ENCODE data around the gene LAMC3.

Gene LAMC3

DNA sequence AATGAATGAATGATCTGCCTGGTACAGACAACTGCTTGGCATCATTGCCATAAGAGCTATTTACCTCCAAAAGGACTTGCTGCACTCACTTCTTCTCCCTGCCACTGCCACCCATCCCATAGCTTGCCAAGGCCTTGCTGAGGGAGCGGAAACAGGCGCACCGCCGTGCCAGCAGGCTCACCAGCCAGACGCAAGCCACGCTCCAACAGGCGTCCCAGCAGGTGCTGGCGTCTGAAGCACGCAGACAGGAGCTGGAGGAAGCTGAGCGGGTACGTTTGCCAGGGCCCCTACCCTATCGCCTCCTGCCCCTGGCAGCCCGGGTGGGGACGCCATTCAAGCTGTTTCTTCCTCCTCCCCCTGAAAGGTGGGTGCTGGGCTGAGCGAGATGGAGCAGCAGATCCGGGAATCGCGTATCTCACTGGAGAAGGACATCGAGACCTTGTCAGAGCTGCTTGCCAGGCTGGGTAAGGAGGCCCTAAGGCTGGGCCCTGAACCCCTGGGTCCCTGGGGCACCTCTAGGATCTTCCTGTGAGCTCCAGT lies 78.5 kb downstream of the LAMC3 start:
- no peak for ATAC-seq
- H3K36me3 Mint-ChIP-seq (ENCODE audit: low read depth) = no peaks in the 10 kb centered on the region
- no peaks in the 10 kb centered on the region for H3K4me1 Mint-ChIP-seq
- H3K4me3 Mint-ChIP-seq = no peak overlapping the region
- DNase-seq = no peak
- H3K27me3 Mint-ChIP-seq = no peaks in the 10 kb centered on the region
- no peak overlapping the region for H3K27ac Mint-ChIP-seq
- H3K9me3 Mint-ChIP-seq = no peaks in the 10 kb centered on the region

DNA sequence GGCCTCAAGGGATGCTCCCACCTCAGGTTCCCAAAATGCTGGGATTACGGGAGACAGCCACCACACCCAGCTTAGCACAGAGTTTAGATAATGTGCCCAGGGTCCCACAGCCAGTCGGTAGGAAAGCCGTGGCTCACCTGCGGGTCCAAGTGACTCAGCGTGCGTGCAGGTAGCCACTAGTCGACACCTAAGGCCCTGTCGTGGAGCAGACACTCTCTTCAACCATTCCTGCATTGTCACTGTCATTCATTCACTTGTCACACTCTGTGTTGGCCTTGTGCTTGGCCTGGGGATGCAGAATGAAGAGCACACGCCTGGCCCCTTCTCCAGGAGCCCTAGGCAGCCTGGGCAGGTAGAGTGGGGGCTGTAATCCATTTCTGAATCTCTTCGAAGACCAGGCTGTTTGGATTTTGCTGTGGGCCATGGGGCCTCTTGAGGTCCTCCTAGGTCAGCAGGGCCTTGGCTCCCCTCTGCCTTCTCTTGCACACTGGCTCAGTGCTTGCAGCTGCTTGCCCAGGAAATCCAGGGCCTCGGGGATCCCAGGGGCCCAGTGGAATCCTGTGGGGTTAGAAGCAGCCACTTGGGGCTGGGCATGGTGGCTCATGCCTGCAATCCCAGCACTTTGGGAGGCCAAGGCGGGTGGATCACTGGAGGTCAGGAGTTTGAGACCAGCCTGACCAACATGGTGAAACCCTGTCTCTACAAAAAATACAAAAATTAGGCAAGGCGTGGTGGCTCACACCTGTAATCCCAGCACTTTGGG lies 81.2 kb downstream of the LAMC3 start:
- Mint-ChIP-seq H3K9me3 (no peaks in the 10 kb centered on the region), H3K27ac (no peak overlapping the region), H3K4me1 (no peaks in the 10 kb centered on the region), H3K27me3 (peaks cover 12% of the 10 kb centered on the region), H3K4me3 (no peak overlapping the region), H3K36me3 (ENCODE audit: low read depth) (no peaks in the 10 kb centered on the region)
- ATAC-seq (no peak), DNase-seq (no peak)

DNA sequence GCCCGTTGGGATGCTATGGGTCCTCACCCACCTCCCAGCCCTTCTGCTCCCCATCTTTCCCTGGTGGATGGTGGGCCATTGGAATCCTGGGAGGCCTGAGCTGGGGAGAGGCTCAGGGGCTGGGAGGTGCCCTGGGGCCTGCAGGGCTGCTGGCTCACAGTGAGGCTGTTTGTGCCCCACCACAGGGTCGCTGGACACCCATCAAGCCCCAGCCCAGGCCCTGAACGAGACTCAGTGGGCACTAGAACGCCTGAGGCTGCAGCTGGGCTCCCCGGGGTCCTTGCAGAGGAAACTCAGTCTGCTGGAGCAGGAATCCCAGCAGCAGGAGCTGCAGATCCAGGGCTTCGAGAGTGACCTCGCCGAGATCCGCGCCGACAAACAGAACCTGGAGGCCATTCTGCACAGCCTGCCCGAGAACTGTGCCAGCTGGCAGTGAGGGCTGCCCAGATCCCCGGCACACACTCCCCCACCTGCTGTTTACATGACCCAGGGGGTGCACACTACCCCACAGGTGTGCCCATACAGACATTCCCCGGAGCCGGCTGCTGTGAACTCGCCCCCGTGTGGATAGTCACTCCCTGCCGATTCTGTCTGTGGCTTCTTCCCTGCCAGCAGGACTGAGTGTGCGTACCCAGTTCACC lies 82.5 kb downstream of the LAMC3 start:
- DNase-seq = no peak
- ATAC-seq = no peak
- Mint-ChIP-seq H3K4me3 (no peak overlapping the region), H3K9me3 (no peaks in the 10 kb centered on the region), H3K36me3 (ENCODE audit: low read depth) (no peaks in the 10 kb centered on the region), H3K4me1 (peaks cover 3% of the 10 kb centered on the region), H3K27ac (no peak overlapping the region), H3K27me3 (peaks cover 21% of the 10 kb centered on the region)

DNA sequence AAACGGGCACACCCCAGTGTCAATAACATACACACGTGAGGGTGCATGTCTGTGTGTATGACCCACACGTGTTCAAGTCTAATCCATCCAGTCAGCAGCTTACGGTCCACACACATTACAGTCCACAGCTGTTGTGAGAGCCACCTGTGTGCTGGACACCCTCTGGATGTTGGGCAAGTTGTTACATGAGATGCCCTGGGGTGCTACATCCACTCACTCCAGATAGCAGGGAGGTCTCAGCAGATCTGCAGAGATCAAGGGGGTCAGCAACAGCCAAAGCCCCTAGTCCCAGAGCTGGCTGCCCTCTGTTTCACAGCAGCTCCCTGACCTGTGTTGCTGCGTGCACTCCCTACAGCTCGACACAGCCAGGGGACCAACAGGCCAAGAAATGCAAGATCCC lies 83.1 kb downstream of the LAMC3 start:
- ATAC-seq = no peak
- no peak overlapping the region for H3K4me3 Mint-ChIP-seq

DNA sequence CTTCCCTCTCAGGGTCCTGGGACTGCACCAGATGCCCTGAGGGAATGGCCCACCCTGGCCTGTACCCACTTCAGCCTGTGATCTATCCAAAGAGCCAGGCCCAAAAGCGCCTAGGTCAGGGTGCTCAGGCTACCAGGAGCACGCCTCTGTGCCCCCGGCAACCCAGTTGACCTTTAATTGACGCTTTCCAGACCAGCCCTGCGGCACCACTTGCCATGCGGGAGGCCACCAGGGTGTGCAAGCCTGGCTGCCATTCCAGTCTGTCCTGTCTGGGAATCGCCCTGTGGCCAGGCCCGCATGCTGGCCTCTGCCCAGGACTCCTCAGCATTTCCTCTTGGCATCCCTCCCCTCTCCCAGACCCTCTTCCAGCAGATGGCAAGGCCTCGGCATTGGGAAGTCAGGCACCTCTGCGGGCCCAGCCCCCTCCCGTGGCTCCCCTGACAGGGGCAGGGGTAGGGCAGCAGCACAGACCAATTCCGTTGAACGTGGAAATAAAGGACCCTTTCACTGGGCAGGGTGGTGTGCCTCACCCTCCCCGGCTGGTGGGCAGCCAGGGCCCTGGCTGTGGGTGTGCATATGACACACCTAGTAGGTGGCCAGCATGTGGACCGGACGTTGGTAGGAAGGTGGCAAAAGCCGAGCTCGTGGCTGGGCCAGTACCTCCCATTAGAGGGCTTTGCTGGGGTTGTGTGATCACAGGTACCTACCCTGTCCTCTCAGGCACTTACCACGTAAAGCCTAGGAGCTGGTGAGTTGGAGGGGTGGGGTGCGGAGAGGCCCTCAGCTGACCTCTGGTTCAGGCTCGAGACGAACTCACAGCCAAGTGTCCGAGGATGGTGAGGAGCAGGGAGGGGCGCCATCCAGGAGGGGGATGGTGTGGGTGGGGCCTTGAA lies 83.8 kb downstream of the LAMC3 start:
- ATAC-seq = no peak
- no peaks in the 10 kb centered on the region for H3K36me3 Mint-ChIP-seq (ENCODE audit: low read depth)
- no peak for DNase-seq
- peaks cover 6% of the 10 kb centered on the region for H3K4me1 Mint-ChIP-seq
- H3K27me3 Mint-ChIP-seq = peaks cover 28% of the 10 kb centered on the region
- H3K9me3 Mint-ChIP-seq = no peaks in the 10 kb centered on the region
- no peak overlapping the region for H3K27ac Mint-ChIP-seq
- no peak overlapping the region for H3K4me3 Mint-ChIP-seq

More for the DNA sequence above, 83.1 kb downstream of the LAMC3 start:
- Mint-ChIP-seq H3K27ac (no peak overlapping the region), H3K36me3 (ENCODE audit: low read depth) (no peaks in the 10 kb centered on the region), H3K27me3 (peaks cover 21% of the 10 kb centered on the region), H3K9me3 (no peaks in the 10 kb centered on the region), H3K4me1 (peaks cover 3% of the 10 kb centered on the region)
- no peak for DNase-seq

DNA sequence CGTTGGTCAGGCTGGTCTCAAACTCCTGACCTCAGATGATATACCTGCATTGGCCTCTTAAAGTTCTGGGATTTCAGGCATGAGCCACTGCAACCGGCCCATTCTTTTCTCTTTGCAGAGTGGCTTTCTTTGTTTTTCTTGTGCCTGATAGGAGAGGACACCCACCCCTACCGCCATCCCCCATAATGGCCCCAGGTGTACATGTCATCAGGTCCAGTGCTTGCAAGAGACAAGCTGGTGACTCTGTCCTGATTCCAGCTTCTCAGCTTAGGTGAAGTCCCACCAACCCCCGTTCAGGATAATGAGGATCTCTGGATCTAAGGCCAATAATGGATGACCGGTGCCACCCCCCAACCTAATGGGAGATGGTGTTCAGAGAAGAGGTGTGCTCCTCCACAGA lies 85.0 kb downstream of the LAMC3 start:
- H3K36me3 Mint-ChIP-seq (ENCODE audit: low read depth) = no peaks in the 10 kb centered on the region
- H3K9me3 Mint-ChIP-seq = no peaks in the 10 kb centered on the region
- no peak overlapping the region for H3K4me3 Mint-ChIP-seq
- no peak for ATAC-seq
- peaks cover 6% of the 10 kb centered on the region for H3K4me1 Mint-ChIP-seq
- DNase-seq = no peak
- H3K27ac Mint-ChIP-seq = no peak overlapping the region
- peaks cover 31% of the 10 kb centered on the region for H3K27me3 Mint-ChIP-seq

DNA sequence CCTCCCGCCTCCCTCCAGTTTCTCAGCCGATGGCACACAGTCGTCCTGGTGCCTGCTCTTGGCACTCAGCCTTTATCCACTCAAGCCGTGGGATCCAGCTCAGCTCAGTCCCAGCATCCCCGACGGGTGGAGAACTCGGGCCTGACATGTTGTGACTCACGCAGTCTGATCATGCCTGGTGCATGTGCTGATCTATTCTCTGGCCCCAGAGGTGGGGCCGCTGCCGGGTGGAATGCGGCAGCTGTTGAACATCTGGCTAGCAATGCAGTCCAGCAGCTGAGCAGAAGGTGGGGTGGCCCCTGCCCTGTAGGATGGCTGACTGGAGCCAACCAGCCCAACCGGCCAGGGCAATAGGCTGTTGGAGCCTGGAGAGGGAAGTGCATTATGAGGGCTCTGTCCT lies 85.6 kb downstream of the LAMC3 start:
- H3K4me3 Mint-ChIP-seq = no peak overlapping the region
- peaks cover 6% of the 10 kb centered on the region for H3K4me1 Mint-ChIP-seq
- no peak for DNase-seq
- ATAC-seq = no peak
- peaks cover 31% of the 10 kb centered on the region for H3K27me3 Mint-ChIP-seq
- H3K9me3 Mint-ChIP-seq = no peaks in the 10 kb centered on the region
- H3K27ac Mint-ChIP-seq = no peak overlapping the region
- H3K36me3 Mint-ChIP-seq (ENCODE audit: low read depth) = no peaks in the 10 kb centered on the region

DNA sequence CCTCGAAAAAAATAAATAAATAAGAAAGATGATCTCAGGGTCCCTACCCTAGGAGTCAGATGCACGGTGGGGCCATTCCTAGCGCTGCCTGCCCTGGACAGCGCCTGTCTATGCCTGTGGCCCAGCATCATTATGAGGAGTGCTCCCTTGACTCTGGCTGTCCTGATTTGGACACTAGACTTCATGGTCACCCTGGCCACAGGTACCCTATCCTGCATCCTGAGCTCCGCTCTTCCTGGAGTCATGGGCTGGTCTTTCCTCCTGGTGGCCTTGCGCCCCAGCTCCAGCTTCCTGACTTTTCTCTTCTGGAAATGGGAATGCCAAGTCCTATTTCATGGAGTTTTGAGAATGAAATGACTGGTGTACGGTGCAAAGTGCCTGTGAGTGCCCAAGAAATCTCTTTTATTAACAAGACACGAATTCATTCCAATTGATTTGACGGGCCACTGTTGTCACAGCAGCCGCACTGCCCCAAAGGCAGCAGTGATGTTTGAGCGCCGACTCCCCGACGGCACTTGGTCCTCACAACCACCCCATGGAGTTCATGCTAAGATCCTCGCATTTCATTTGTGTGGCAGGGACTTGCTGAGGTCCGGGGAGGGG lies 86.8 kb downstream of the LAMC3 start:
- DNase-seq (no peak), ATAC-seq (peak; percentile 16)
- H3K4me3 Mint-ChIP-seq = peak overlapping the region; percentile 61
- H3K36me3 Mint-ChIP-seq (ENCODE audit: low read depth) = no peaks in the 10 kb centered on the region
- no peaks in the 10 kb centered on the region for H3K9me3 Mint-ChIP-seq
- H3K4me1 Mint-ChIP-seq = peaks cover 6% of the 10 kb centered on the region
- H3K27me3 Mint-ChIP-seq = peaks cover 31% of the 10 kb centered on the region
- no peak overlapping the region for H3K27ac Mint-ChIP-seq

DNA sequence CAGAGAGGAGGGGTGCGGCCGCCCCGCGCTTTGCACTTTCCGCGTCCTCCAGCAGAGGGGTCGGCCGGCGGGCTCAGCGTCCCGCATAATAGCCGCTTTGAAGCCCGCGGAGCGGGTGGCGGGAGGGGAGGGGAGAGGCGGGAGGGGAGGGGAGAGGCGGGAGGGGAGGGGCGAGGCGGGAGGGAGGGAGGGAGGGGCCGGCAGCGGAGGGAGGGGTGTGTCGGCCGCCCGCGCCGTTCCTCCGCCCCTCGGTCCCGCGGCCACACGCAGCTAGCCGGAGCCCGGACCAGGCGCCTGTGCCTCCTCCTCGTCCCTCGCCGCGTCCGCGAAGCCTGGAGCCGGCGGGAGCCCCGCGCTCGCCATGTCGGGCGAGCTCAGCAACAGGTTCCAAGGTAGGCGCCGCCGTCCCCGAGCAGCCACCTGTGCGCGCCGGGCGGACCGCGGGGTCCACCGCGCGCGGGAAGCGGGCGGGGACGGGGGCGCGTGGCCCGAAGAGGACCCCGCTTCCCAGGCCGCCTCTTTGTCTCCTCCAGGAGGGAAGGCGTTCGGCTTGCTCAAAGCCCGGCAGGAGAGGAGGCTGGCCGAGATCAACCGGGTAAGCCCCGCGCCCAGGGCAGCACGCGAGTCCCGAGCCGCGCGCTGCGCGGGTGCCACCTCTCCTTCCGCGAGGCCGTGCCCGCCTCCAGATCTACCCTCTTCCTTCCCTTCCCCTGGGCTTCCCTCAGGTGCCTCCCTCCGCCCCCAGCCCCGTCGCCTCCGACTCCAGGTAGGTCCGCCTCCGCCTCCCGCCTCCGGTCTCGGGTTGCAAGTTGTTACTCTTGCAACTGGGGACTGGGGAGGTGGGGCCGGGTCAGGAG lies 87.5 kb downstream of the LAMC3 start, which contains the start of gene AIF1L:
TSS of gene AIF1L (plus strand) at position 263 of the 857 bp plus-strand sequence. CDS start at position 362, 99 bp downstream.
- no peak for ATAC-seq
- H3K36me3 Mint-ChIP-seq (ENCODE audit: low read depth) = no peaks in the 10 kb centered on the region
- H3K27me3 Mint-ChIP-seq = peaks cover 31% of the 10 kb centered on the region
- H3K4me3 Mint-ChIP-seq = peak within 1 kb of the TSS; percentile 61
- peak; percentile 25 for DNase-seq
- no peaks in the 10 kb centered on the region for H3K9me3 Mint-ChIP-seq
- peak within 1 kb of the TSS; percentile 19 for H3K27ac Mint-ChIP-seq
- peaks cover 6% of the 10 kb centered on the region for H3K4me1 Mint-ChIP-seq

DNA sequence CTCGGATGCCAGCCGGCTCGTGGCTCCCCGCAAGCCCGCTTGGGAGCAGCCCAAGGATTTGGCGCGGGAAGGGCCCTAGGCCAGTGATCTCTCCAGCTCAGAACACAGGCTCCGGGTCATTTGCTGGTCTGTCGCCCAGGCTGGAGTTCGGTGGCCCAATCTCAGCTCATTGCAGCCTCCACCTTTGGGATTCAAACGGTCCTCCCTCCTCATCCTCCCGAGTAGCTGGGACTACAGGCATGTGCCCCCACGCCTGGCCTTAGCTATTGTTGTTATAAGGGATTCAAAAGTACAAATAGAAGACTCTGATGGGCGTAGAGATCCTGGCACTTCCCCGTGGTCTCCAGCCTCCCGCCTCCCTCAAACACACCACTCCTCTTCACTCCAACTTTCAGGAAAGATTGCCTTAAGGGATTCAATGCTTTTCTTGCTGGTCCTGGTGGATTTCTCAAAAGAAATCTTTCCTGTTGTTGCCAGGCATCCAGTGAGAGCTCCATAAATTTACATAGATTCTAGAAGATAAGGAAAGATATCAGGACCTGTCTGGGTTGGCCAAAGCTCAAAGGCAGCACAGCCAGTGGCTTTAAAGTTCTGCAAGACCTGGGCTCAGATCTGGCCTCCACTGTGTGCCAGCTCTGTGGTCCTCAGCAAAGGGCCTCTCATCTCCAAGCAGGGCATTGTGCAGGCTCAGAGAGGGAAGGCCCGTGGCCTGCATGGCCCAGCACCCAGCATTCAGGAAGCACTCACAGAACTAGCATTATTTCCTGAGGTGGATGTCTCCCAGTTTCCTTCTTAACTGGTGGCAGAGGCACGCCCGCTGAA lies 88.4 kb downstream of the LAMC3 start:
- peaks cover 6% of the 10 kb centered on the region for H3K4me1 Mint-ChIP-seq
- DNase-seq = no peak
- no peak for ATAC-seq
- H3K36me3 Mint-ChIP-seq (ENCODE audit: low read depth) = no peaks in the 10 kb centered on the region
- H3K9me3 Mint-ChIP-seq = no peaks in the 10 kb centered on the region
- H3K4me3 Mint-ChIP-seq = peak overlapping the region; percentile 49
- peak overlapping the region; percentile 19 for H3K27ac Mint-ChIP-seq
- peaks cover 31% of the 10 kb centered on the region for H3K27me3 Mint-ChIP-seq

DNA sequence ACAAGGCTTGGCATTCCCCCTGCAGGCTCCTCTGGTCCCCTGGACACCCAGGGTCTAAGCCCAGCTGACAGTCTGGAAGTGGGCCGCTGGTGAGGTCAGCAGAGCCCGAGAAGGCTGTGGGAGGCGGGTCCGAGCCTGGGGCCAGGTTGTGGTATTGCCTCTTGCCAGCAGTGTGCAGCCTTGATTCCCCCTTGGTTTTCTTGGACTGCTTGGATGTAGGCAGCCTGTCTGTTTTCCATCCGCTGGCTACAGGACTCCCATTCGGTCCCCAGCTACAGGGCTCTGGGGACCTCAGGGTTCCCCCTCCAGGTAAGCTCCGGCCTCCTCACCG lies 88.9 kb downstream of the LAMC3 start:
- Mint-ChIP-seq H3K27me3 (peaks cover 31% of the 10 kb centered on the region), H3K27ac (no peak overlapping the region), H3K36me3 (ENCODE audit: low read depth) (no peaks in the 10 kb centered on the region), H3K4me3 (no peak overlapping the region), H3K9me3 (no peaks in the 10 kb centered on the region), H3K4me1 (peaks cover 6% of the 10 kb centered on the region)
- DNase-seq (no peak), ATAC-seq (no peak)

DNA sequence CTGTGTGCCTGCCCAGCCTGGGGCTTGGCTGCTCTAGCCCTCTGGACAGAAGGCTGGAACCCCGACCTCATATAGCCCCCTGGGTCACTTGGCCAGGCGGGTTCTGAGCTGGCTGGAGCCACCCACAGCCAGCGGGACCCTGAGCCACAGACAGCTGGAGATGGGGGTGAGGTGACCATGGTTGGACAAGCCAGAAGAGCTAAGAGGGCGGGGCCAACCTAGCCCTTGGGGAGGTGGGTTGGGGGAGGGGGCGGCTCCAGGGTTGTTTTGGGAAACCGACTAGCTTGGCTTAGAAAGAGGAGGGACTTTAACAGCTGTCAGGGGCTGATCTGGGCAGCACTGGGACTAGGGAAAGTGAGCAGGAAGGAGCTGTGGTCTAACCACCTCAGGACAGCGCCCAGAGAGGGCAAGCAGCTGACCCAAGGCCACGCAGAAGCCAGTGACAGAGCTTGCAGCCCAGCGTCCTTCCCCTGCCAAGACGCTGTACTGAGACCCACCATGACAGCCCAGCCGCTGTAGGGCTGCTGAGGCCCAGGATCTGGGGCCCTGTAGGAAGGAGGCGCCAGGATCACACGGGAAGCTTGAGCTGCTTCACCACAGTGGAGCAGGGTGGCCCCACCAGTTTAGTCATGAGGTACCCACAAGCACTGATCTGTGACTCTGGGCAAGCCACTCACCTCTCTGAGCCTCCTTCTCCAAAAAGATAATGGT lies 89.6 kb downstream of the LAMC3 start:
- Mint-ChIP-seq H3K36me3 (ENCODE audit: low read depth) (no peaks in the 10 kb centered on the region), H3K4me1 (peaks cover 6% of the 10 kb centered on the region), H3K27ac (no peak overlapping the region), H3K4me3 (no peak overlapping the region), H3K27me3 (peaks cover 31% of the 10 kb centered on the region), H3K9me3 (no peaks in the 10 kb centered on the region)
- DNase-seq = no peak
- no peak for ATAC-seq
